ENCODE data around the gene DHX34. TPM values are rescaled to one million over a fixed set of nuclear protein-coding genes. Genes with fewer than 3 reads are reported as not detected.

Gene DHX34
- total and polyA plus RNA-seq, 8 donors: 6.9 to 28.6 (median 10.5) TPM

- peaks cover 0 to 10% (median 2%) of the 10 kb centered on the region in 4 donors for H3K4me1 ChIP-seq
- no peak overlapping the region for H3K4me3 ChIP-seq
- 82 to 93% (median 91%) methylated on average over 16 to 33 of the region's 33 CpGs for WGBS, 5 donors
- no peak for TF ChIP-seq POLR2A (IDR thresholded peaks at IDR 0.05)
- TF ChIP-seq EP300 (IDR thresholded peaks at IDR 0.05): no peak
- no peak for TF ChIP-seq CTCF (IDR thresholded peaks at IDR 0.05)
- no peak for TF ChIP-seq POLR2AphosphoS5 (IDR thresholded peaks at IDR 0.05)
- no peak for DNase-seq
- intact Hi-C loops (cut with DNase I; ENCODE audit: low total_unique reads): no loop called here
- H3K27me3 ChIP-seq: no peaks in the 10 kb centered on the region
- H3K27ac ChIP-seq: no peak overlapping the region
- H3K36me3 ChIP-seq: peaks cover 72 to 100% (median 100%) of the 10 kb centered on the region in 4 donors
- no peaks in the 10 kb centered on the region for H3K9me3 ChIP-seq
Observed at GRCh38 chr19:47373246-47374240, 24.4 kb downstream of the DHX34 start.

GRCh38 chr19:47374876-47375693, 26.0 kb downstream of the DHX34 start:
- DNase-seq: no peak
- no peak overlapping the region for H3K4me3 ChIP-seq
- peaks cover 66 to 100% (median 99%) of the 10 kb centered on the region in 4 donors for H3K36me3 ChIP-seq
- intact Hi-C loops (cut with DNase I; ENCODE audit: low total_unique reads): no loop called here
- WGBS, 5 donors: 94 to 96% (median 96%) methylated on average over 17 to 30 of the region's 30 CpGs
- no peak overlapping the region for H3K27ac ChIP-seq
- no peaks in the 10 kb centered on the region for H3K9me3 ChIP-seq
- no peak for TF ChIP-seq POLR2A (IDR thresholded peaks at IDR 0.05)
- TF ChIP-seq CTCF (IDR thresholded peaks at IDR 0.05): no peak
- no peak for TF ChIP-seq EP300 (IDR thresholded peaks at IDR 0.05)
- TF ChIP-seq POLR2AphosphoS5 (IDR thresholded peaks at IDR 0.05): no peak
- no peaks in the 10 kb centered on the region for H3K27me3 ChIP-seq
- H3K4me1 ChIP-seq: peaks cover 0 to 10% (median 2%) of the 10 kb centered on the region in 4 donors

GRCh38 chr19:47375694-47376588, 26.8 kb downstream of the DHX34 start:
- Histone ChIP-seq H3K9me3 (no peaks in the 10 kb centered on the region), H3K27ac (peak overlapping the region in 1 of 5 donors; percentile 64), H3K27me3 (no peaks in the 10 kb centered on the region), H3K4me1 (peaks cover 0 to 10% (median 2%) of the 10 kb centered on the region in 4 donors), H3K4me3 (no peak overlapping the region), H3K36me3 (peaks cover 71 to 100% (median 99%) of the 10 kb centered on the region in 4 donors)
- 95 to 99% (median 96%) methylated on average over 14 to 30 of the region's 30 CpGs for WGBS, 5 donors
- no peak for TF ChIP-seq POLR2A (IDR thresholded peaks at IDR 0.05)
- no peak for TF ChIP-seq EP300 (IDR thresholded peaks at IDR 0.05)
- TF ChIP-seq POLR2AphosphoS5 (IDR thresholded peaks at IDR 0.05): no peak
- TF ChIP-seq CTCF (IDR thresholded peaks at IDR 0.05): no peak
- intact Hi-C loops (cut with DNase I; ENCODE audit: low total_unique reads): no loop called here
- DNase-seq: no peak
